HepG2 (cell line): ENCODE results near the gene UBE2D3. TPM values are rescaled to one million over a fixed set of nuclear protein-coding genes. Genes with fewer than 3 reads are reported as not detected.
A peak's percentile ranks its signal among the peaks of the same experiment; 100 is the strongest.

ENCODE experiments used
- BRF2 ChIP-seq: sonication (generic); formaldehyde crosslinking; IDR thresholded peaks from 2 replicates; pipeline ENCODE4 v1.8.1; 2022; ENCODE audit warnings: mild to moderate bottlenecking, missing genetic modification reagents
- CCDC6 ChIP-seq: sonication (generic); formaldehyde crosslinking; IDR thresholded peaks from 2 replicates; pipeline ENCODE4 v1.8.1; 2022; ENCODE audit warnings: mild to moderate bottlenecking, missing genetic modification reagents, moderate library complexity
- CENPT ChIP-seq: sonication (generic); formaldehyde crosslinking; IDR thresholded peaks from 2 replicates; pipeline ENCODE4 v1.8.0; 2022; ENCODE audit warnings: low read depth, mild to moderate bottlenecking, moderate library complexity, missing genetic modification reagents
- GTF3A ChIP-seq: sonication (generic); formaldehyde crosslinking; conservative IDR thresholded peaks from 2 replicates; pipeline ENCODE4 v1.4.0; 2020; ENCODE audit warnings: mild to moderate bottlenecking, missing genetic modification reagents
- HOMEZ ChIP-seq: IDR thresholded peaks from 2 replicates; pipeline ENCODE4 v1.6.1; 2016; ENCODE audit warnings: low read depth
- IKZF5 ChIP-seq: IDR thresholded peaks from 2 replicates; pipeline ENCODE4 v1.6.1; 2018; ENCODE audit warnings: missing genetic modification reagents, mild to moderate bottlenecking, missing compliant biosample characterization
- PAF1 ChIP-seq: IDR thresholded peaks from 2 replicates; pipeline ENCODE4 v1.6.1; 2016; ENCODE audit warnings: missing genetic modification reagents, missing compliant biosample characterization
- SNAPC5 ChIP-seq: sonication (generic); formaldehyde crosslinking; IDR thresholded peaks from 2 replicates; pipeline ENCODE4 v1.8.1; 2023; ENCODE audit warnings: mild to moderate bottlenecking, missing genetic modification reagents, borderline replicate concordance
- SP140L ChIP-seq: sonication (generic); formaldehyde crosslinking; IDR thresholded peaks from 2 replicates; pipeline ENCODE4 v1.4.0; 2020; ENCODE audit warnings: missing genetic modification reagents, borderline replicate concordance
- STAT5B ChIP-seq: sonication (generic); formaldehyde crosslinking; IDR thresholded peaks from 2 replicates; pipeline ENCODE4 v1.4.0; 2020; ENCODE audit warnings: missing genetic modification reagents
- TFE3 ChIP-seq: IDR thresholded peaks from 2 replicates; pipeline ENCODE4 v1.6.1; 2016
- YEATS2 ChIP-seq: sonication (generic); formaldehyde crosslinking; IDR thresholded peaks from 2 replicates; pipeline ENCODE4 v1.4.0; 2020; ENCODE audit warnings: missing genetic modification reagents, borderline replicate concordance
- ZFP37 ChIP-seq: sonication (generic); formaldehyde crosslinking; IDR thresholded peaks from 2 replicates; pipeline ENCODE4 v1.4.0; 2020; ENCODE audit warnings: missing genetic modification reagents, borderline replicate concordance
- ZFP41 ChIP-seq: sonication (generic); formaldehyde crosslinking; IDR thresholded peaks from 2 replicates; pipeline ENCODE4 v1.4.0; 2020; ENCODE audit warnings: mild to moderate bottlenecking, missing genetic modification reagents, borderline replicate concordance
- ZNF275 ChIP-seq: sonication (generic); formaldehyde crosslinking; IDR thresholded peaks from 2 replicates; pipeline ENCODE4 v1.8.0; 2022; ENCODE audit warnings: missing genetic modification reagents, mild to moderate bottlenecking, inconsistent platforms, borderline replicate concordance
- ZNF672 ChIP-seq: sonication (generic); formaldehyde crosslinking; IDR thresholded peaks from 2 replicates; pipeline ENCODE4 v1.8.1; 2022; ENCODE audit warnings: missing genetic modification reagents
- ZNF800 ChIP-seq: sonication (generic); formaldehyde crosslinking; IDR thresholded peaks from 2 replicates; pipeline ENCODE4 v1.4.0; 2020; ENCODE audit warnings: missing genetic modification reagents
- ZSCAN22 ChIP-seq: sonication (generic); formaldehyde crosslinking; IDR thresholded peaks from 2 replicates; pipeline ENCODE4 v1.4.0; 2020; ENCODE audit warnings: mild to moderate bottlenecking, missing genetic modification reagents
- polyA plus RNA-seq, 8 experiments: library from polyadenylated mRNA; depleted of rRNA in 3 of 8; stranded (reverse) in 7 of 8; unstranded in 1 of 8; fragments of >200 nt; fragmentation: Illumina TruSeq in 4 of 8; extraction: Trizol in 4 of 8; gene quantifications; 2 replicates each; pipeline versions ENCODE4 v1.2.1 to v1.2.3, GENCODE V29; 2011 to 2016; ENCODE audit warnings: low read depth in 4 of 8, missing spikeins in 1 of 8, mixed read lengths in 1 of 8; ENCODE audit not compliant: insufficient read depth in 1 of 8
- total RNA-seq, 5 experiments: library from RNA; depleted of rRNA; stranded (reverse); fragments of >200 nt; fragmentation: Illumina TruSeq; extraction: Trizol; gene quantifications; 2 replicates each; pipeline ENCODE4 v1.2.3, GENCODE V29; 2016; ENCODE audit warnings: low read depth in 1 of 5

UBE2D3 gene
- total and polyA plus RNA-seq, 2 of the 13 experiments (the other 11 are each of a cell fraction or from before 2014, with no cell fraction given): 224 to 293 TPM

GRCh38 chr4:102868781-102869568 lies 41.6 kb upstream of the UBE2D3 start, which contains the start of gene CISD2 (continued):
- TF ChIP-seq CCDC6 (CRISPR knock-in tag) (peak; percentile 92), ZFP37 (peak; percentile 84; the same call in 1 of the 2 replicates), STAT5B (CRISPR knock-in tag) (no peak), ZNF275 (CRISPR knock-in tag) (no peak; the same call in 1 of the 2 replicates), PAF1 (CRISPR knock-in tag) (no peak), ZSCAN22 (peak; percentile 91), ZNF672 (peak; percentile 70; the same call in 1 of the 2 replicates), TFE3 (CRISPR knock-in tag) (peak; percentile 94), HOMEZ (CRISPR knock-in tag) (no peak; the same call in 1 of the 2 replicates), BRF2 (CRISPR knock-in tag) (peak; percentile 85; the same call in 1 of the 2 replicates), SP140L (CRISPR knock-in tag) (no peak), ZFP41 (CRISPR knock-in tag) (no peak), YEATS2 (CRISPR knock-in tag) (peak; percentile 73; the same call in 1 of the 2 replicates), GTF3A (CRISPR knock-in tag) (0 out of 2 replicates have a peak, but pooled peaks have one; percentile 87), SNAPC5 (CRISPR knock-in tag) (no peak), CENPT (CRISPR knock-in tag) (no peak), ZNF800 (CRISPR knock-in tag) (peak; percentile 46; the same call in 1 of the 2 replicates), IKZF5 (CRISPR knock-in tag) (peak; percentile 84)
